GM19351 (cell line): Measurements from ENCODE around the gene TLN1.

Experiments used
- ATAC-seq: cut with Tn5 transposase; IDR thresholded peaks from one replicate; pipeline ENCODE4 v1.9.1; 2021; ENCODE audit warnings: mild to moderate bottlenecking, moderate library complexity; ENCODE audit not compliant: unreplicated experiment

The TLN1 gene

DNA sequence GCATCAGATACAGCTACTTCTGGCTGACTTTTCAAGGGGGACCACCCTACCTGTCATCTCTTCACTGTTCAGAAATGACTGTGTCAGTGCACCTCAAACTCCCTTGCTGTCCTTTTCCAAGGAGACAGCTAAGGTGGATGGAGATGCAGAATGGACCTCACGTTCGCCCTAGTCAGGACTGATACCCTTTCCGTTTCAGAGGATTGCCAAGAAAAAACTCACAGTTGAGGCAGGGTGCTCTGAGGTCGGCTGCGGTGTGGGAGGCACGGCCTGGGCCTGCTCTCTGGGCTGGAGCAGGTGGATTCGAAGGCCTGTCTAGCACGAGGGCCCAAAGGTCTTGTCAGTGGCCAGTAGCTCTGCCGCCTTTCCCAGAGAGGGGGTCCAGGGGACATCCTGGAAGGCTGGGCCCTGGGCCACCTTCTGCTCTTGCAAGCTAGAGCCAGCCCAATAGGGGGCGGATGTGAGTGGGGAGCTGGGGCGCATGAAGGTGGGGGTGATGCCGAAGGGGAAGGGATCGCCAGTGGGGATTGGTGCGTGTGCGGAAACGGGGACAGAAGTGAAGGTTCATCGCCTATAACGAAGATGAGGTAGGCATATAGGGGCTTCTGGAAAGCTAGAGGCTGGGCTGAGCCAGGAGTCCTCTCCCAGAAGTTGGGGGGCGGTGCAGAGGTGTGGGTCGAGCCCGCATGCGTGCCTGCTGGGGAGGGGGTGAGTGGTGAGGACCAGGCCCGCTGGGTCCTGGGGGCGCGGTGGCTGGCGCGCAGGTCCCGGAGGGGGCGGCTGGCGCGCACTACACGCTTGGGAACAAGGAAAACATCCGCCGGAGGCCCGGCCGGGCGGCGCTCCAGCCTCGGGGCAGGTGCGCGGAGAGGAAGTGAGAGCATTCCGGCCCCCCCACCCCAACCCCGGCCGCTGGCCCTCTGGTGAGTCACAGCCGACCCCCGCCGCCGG, 24.6 kb upstream of the TLN1 start:
- peak; percentile 74 for ATAC-seq

DNA sequence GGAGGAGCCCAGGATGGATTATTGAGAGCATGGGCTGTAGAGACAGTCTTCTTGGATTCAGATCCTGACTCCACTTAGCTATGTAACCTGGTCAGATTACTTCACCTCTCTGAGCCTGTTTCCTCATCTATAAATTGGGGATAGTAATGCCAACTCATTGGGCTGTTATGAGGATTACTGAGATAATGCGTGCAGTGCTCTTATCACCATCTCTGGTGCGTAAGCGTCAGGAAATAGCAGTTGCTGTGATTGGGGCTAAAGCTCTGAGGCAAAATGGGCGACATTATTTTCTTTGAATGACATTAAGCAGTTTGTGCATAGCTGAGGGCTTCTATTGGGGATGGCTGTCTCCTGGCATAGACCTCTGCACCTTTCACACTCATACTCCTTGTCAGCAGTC, 23.1 kb upstream of the TLN1 start:
- no peak for ATAC-seq

GRCh38 chr9:35754264-35754663, 22.3 kb upstream of the TLN1 start, which contains the start of gene MSMP:
TSS of gene MSMP (minus strand) at chr9:35754276. CDS start at chr9:35754129, 147 bp downstream.
- ATAC-seq, result no peak

DNA sequence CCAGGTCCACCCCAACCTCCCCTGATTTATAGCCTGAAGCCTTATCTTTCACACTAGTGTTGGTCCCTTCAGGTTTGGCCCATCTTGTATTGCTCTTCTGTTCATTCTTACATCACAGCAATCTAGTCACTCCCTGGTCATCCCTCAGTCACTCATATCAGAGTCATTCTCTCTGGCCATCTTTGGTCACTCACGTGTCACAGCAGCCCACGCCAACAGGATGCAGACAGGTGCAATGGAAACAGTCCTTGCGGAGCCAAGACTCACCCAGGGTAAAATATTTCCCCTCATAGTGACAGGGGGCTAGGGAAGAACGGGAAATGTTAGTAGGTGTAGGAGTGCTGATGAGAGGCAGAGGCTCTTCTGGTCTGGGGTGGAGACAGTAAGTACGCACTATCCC, 21.5 kb upstream of the TLN1 start:
- no peak for ATAC-seq

DNA sequence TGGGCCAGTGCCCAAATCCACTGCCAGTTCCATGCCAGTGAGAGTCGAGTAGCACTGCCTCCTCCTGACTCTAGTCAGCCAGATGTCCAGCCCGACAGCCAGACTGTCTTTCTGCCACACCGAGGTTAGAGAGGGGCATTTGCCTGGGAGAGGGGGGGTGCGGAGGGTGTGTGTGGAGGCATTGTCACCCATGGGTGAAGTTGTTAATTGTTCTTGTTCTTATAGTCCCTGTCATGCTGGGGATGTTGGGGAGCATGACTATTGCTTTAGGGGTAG, 18.2 kb upstream of the TLN1 start:
- no peak for ATAC-seq

GRCh38 chr9:35749515-35750255, 17.7 kb upstream of the TLN1 start:
- ATAC-seq, result peak; percentile 40

GRCh38 chr9:35748858-35749514, 17.0 kb upstream of the TLN1 start, which contains the start of the genes GBA2 and RGP1:
TSS of gene GBA2 (minus strand) at chr9:35749228. CDS start at chr9:35748704, 524 bp downstream.
TSS of gene RGP1 (plus strand) at chr9:35749287. CDS start at chr9:35749756, 469 bp downstream.
- peak; percentile 89 for ATAC-seq

- ATAC-seq, result no peak
These were observed 16.4 kb upstream of the TLN1 start for GRCh38 chr9:35748242-35748857.

DNA sequence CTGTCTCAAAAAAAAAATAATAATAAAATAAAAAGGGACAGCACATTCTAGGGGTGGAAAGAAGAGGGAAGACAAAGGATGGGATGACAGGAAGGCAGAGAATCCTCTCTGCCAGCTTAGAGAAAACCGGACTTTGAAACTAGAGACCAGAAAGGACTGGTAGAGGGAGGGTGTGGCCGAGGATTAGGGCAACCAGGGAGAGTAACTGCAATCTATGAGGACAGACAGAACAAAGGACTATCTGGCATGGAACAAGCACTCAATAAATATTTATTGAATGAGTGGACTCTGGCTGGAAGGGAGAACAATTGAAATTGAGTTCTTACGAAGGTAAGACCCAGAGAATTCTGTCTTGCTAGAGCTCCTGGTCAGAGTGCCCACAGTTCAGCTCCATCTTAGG, 14.6 kb upstream of the TLN1 start:
- ATAC-seq, result no peak

DNA sequence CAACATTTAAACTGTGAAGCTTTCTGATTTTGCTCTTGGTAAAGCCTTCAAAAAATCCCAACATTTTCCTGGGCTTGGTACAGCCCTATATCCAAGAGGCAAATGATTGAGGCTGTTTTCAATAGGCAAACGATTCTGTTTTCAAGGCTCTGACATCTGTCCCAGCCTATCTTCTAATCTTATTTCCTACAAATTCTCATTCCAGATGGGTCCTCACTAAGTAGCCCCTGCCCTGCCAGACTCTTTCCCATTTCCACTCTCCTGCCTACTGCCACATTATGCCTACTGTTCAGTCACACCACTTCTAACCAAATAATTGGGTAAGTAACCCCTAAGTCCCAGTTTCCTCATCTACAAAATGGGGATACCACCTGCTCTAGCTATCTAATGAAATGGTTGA, 13.6 kb upstream of the TLN1 start:
- no peak for ATAC-seq

DNA sequence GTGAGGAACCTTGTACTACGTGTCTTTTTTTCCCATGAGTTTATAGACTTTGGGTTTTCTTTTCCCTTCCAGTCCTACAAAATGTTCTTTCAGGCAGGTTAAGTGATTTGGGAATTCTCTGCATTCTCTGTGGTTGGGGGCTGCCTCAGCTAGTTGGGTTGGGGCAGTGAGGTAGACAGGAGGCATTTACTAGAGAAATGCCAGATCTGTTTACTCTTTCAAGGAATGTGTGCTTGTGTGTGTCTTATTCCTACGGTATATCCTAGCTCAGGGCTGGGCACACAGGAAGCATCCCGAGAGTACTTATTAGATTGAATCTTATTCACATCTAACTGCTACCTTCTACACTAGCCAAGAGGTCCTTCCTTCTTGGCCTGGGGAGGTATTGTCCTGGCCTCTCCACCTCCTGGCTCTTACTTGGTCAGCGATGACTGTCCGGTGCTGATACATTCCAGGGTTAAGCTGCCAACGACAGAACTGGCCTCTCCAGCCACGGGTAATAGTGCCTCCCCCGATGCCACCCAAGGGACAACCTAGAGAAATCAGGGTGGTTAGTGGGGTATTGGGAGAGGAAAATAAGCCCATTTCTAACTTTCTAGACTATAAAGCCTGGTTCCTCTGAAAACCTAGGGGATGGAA, 12.0 kb upstream of the TLN1 start:
- ATAC-seq, result no peak

GRCh38 chr9:35743452-35743851, 11.5 kb upstream of the TLN1 start:
- no peak for ATAC-seq

GRCh38 chr9:35741740-35742139, 9.7 kb upstream of the TLN1 start:
- no peak for ATAC-seq

- ATAC-seq, result no peak
These were observed 8.2 kb upstream of the TLN1 start for GRCh38 chr9:35740243-35740642.

DNA sequence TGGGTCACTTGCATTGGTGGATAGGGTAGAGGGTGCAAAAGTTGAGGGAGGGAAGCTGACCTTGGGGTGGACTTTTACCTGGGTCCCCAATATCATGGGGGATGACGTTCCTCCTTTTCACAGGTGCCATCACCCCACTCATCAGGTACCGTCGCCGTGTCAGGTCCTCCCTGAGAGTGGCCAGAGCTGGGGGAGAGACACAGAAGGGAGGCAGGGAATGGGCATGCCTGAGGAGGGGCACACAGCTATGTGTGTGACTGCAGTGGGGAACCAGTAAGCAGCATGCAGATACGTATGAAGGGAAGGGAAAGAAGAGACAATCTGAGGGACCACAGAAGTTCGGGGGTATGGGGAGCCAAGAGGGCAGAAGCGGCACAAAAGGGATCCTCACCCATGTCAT, 6.9 kb upstream of the TLN1 start:
- ATAC-seq, result no peak

DNA sequence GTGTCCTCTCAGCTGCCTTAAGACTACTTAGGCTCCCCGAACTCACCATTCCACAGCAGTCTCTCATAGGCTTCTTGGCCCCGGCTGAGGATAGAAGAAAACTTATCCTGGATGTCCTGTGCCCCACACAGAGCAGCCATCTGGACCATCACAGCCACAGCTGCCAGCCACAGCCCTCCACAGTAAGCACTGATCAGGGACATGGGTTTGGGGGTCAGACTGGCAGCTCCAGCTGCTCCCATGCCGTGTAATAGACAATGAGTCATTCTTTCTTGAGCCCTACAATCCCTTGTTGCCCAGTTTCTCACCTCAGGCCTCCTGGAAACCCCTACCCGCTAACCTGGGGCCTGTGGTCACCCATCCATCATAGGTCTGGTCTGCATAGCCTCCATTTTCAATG, 6.2 kb upstream of the TLN1 start:
- no peak for ATAC-seq

GRCh38 chr9:35737143-35737542, 5.1 kb upstream of the TLN1 start:
- ATAC-seq, result no peak

DNA sequence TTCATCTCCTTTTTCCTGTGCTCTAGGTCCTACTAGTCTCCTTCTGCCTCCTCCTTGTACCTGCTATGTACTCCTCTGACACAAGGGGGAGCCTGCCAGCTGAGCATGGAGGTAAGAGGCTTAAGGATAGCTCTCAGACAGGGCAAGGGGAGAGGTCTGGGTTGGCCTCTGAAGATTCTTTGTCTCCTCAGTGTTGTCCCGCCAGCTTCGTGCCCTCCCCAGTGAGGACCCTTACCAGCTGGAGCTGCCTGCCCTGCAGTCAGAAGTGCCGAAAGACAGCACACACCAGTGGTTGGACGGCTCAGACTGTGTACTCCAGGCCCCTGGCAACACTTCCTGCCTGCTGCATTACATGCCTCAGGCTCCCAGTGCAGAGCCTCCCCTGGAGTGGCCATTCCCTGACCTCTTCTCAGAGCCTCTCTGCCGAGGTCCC, 4.2 kb upstream of the TLN1 start:
- ATAC-seq, result no peak

- ATAC-seq, result no peak
These were observed 2.1 kb upstream of the TLN1 start for GRCh38 chr9:35734096-35734495.

GRCh38 chr9:35732800-35733541, 976 bp upstream of the TLN1 start:
- peak; percentile 5 for ATAC-seq
